ENCODE data around the gene PAX7. TPM values are rescaled to one million over a fixed set of nuclear protein-coding genes. Genes with fewer than 3 reads are reported as not detected.

Gene PAX7
- total and polyA plus RNA-seq, 2 of the 4 experiments (the other 2 are of a cell fraction) = not detected

DNA sequence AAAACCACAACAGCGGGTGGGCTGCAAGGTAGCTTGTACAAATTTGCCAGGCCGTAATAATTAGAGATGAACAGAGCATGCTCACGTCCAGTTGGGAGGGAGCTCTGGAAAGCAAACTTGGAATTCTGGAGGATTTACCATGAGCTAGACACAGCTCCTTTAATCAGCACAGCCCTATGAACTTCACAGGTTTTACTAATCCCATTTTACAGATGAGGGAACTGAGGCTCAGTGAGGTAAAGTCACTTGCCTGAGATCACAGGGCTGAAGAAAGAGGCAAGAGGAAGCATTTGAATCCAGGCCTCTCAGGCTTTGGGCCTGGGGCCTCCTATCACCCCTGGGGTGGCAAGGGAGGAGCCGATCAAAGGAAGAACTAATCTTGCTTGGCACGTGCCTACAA is 24.0 kb downstream of the PAX7 start:
- intact Hi-C loops (cut with micrococcal nuclease) = no loop called here
- dilution Hi-C loops (cut with HindIII; ENCODE audit: low sequenced_read_pairs, unreplicated experiment) = no loop called here

More for the DNA sequence above, 24.0 kb downstream of the PAX7 start:
- Histone ChIP-seq H3K56ac (ENCODE audit: extremely low read depth, insufficient read depth, low read length) (no peak overlapping the region), H3K4ac (ENCODE audit: low read depth, low read length) (no peak overlapping the region), H3K18ac (ENCODE audit: low read depth, low read length) (no peak overlapping the region), H4K91ac (ENCODE audit: insufficient read depth, low read depth, low read length) (no peak overlapping the region), H2AK9ac (replicated peaks; ENCODE audit: low read depth, low read length, poor library complexity) (no peak overlapping the region), H3K14ac (replicated peaks; ENCODE audit: low read depth, low read length) (no peak overlapping the region), H3K4me1 (ENCODE audit: control insufficient read depth, insufficient read depth, low read length) (no peaks in the 10 kb centered on the region), H2AK5ac (ENCODE audit: low read depth, low read length) (no peak overlapping the region), H4K8ac (ENCODE audit: low read depth in 2 of 2, low read length in 2 of 2) (no peak overlapping the region), H3K23ac (ENCODE audit: low read depth, low read length) (no peak overlapping the region), H3K36me3 (ENCODE audit: control insufficient read depth, insufficient read depth, low read length) (no peaks in the 10 kb centered on the region), H3K4me2 (ENCODE audit: low read depth, low read length) (no peak overlapping the region), H3K9me1 (ENCODE audit: insufficient read depth, low read length) (no peaks in the 10 kb centered on the region), H3K9me3 (ENCODE audit: control insufficient read depth, insufficient read depth, low read length) (no peaks in the 10 kb centered on the region), H3K27me3 (ENCODE audit: control insufficient read depth, insufficient read depth, low read length) (peaks cover 39% of the 10 kb centered on the region), H3K79me1 (ENCODE audit: low read depth in 1 of 2, low read length in 2 of 2) (no peaks in the 10 kb centered on the region), H2BK120ac (ENCODE audit: low read depth, low read length) (no peak overlapping the region), H3K4me3 (ENCODE audit: insufficient read depth, low read depth, low read length) (no peak overlapping the region), H2BK5ac (ENCODE audit: low read depth, low read length, poor library complexity, severe bottlenecking) (no peak overlapping the region), H3K27ac (ENCODE audit: insufficient read depth, low read length) (no peak overlapping the region), H2BK15ac (ENCODE audit: low read depth, low read length) (no peak overlapping the region), H2BK20ac (ENCODE audit: low read depth, low read length) (no peak overlapping the region), H4K5ac (ENCODE audit: low read depth, low read length) (no peak overlapping the region), H4K20me1 (ENCODE audit: insufficient read depth, low read length) (no peaks in the 10 kb centered on the region), H3K9ac (ENCODE audit: low read depth, low read length) (no peak overlapping the region), H2AFZ (replicated peaks; ENCODE audit: low read length, poor library complexity) (no peak overlapping the region)
- in situ Hi-C loops (cut with MboI; ENCODE audit: low sequenced_read_pairs) = no loop called here
- ATAC-seq (ENCODE audit: low read depth) = no peak
- WGBS, 2 experiments (ENCODE audit: extremely low coverage in 2 of 2, insufficient read length in 1 of 2) = 60% methylated on average over 1 of the region's 5 CpGs; no CpG with 5 or more reads in 1 of the 2 experiments
- DNase-seq = no peak
- BruUV-seq (replicated peaks) = no TSS peak
- TF ChIP-seq CEBPB (IDR thresholded peaks at IDR 0.05; ENCODE audit: low read depth, low read length) (no peak), SMC3 (IDR thresholded peaks at IDR 0.05; ENCODE audit: low read depth, low read length) (no peak), RCOR1 (IDR thresholded peaks at IDR 0.05; ENCODE audit: insufficient replicate concordance, low read length) (no peak), MAFK (IDR thresholded peaks at IDR 0.05; ENCODE audit: low read depth, low read length) (no peak), FOS (IDR thresholded peaks at IDR 0.05; ENCODE audit: low read depth, low read length) (no peak), POLR2A (IDR thresholded peaks at IDR 0.05; ENCODE audit: low read depth, low read length) (no peak), MAZ (IDR thresholded peaks at IDR 0.05; ENCODE audit: borderline replicate concordance, low read depth, low read length) (no peak), BHLHE40 (IDR thresholded peaks at IDR 0.05; ENCODE audit: low read depth, low read length) (no peak), MXI1 (IDR thresholded peaks at IDR 0.05; ENCODE audit: borderline replicate concordance, low read depth, low read length) (no peak), RAD21 (IDR thresholded peaks at IDR 0.05; ENCODE audit: low read length) (no peak), RFX5 (IDR thresholded peaks at IDR 0.05; ENCODE audit: low read depth, low read length) (no peak)
- TF ChIP-seq, protein P1, sequence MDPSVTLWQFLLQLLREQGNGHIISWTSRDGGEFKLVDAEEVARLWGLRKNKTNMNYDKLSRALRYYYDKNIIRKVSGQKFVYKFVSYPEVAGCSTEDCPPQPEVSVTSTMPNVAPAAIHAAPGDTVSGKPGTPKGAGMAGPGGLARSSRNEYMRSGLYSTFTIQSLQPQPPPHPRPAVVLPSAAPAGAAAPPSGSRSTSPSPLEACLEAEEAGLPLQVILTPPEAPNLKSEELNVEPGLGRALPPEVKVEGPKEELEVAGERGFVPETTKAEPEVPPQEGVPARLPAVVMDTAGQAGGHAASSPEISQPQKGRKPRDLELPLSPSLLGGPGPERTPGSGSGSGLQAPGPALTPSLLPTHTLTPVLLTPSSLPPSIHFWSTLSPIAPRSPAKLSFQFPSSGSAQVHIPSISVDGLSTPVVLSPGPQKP (IDR thresholded peaks at IDR 0.05; ENCODE audit: borderline replicate concordance, low read depth, low read length) = no peak
- TF ChIP-seq, protein P2, sequence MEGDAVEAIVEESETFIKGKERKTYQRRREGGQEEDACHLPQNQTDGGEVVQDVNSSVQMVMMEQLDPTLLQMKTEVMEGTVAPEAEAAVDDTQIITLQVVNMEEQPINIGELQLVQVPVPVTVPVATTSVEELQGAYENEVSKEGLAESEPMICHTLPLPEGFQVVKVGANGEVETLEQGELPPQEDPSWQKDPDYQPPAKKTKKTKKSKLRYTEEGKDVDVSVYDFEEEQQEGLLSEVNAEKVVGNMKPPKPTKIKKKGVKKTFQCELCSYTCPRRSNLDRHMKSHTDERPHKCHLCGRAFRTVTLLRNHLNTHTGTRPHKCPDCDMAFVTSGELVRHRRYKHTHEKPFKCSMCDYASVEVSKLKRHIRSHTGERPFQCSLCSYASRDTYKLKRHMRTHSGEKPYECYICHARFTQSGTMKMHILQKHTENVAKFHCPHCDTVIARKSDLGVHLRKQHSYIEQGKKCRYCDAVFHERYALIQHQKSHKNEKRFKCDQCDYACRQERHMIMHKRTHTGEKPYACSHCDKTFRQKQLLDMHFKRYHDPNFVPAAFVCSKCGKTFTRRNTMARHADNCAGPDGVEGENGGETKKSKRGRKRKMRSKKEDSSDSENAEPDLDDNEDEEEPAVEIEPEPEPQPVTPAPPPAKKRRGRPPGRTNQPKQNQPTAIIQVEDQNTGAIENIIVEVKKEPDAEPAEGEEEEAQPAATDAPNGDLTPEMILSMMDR (conservative IDR thresholded peaks at IDR 0.05; ENCODE audit: low read depth, low read length) = no peak
- TF ChIP-seq, protein P3, sequence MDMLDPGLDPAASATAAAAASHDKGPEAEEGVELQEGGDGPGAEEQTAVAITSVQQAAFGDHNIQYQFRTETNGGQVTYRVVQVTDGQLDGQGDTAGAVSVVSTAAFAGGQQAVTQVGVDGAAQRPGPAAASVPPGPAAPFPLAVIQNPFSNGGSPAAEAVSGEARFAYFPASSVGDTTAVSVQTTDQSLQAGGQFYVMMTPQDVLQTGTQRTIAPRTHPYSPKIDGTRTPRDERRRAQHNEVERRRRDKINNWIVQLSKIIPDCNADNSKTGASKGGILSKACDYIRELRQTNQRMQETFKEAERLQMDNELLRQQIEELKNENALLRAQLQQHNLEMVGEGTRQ (IDR thresholded peaks at IDR 0.05; ENCODE audit: low read depth, low read length) = no peak
- ChIA-PET POLR2A (ENCODE audit: unreplicated experiment) (no interaction called here), CTCF (no interaction called here)

Data from IMR-90 (cell line).